ENCODE measurements around the gene ATXN7L1.
"Not testable (repeated sequence)": the region's sequence is repeated elsewhere in the genome, so short reads cannot be mapped to it uniquely, and the experiment has no call there.

Gene ATXN7L1

DNA sequence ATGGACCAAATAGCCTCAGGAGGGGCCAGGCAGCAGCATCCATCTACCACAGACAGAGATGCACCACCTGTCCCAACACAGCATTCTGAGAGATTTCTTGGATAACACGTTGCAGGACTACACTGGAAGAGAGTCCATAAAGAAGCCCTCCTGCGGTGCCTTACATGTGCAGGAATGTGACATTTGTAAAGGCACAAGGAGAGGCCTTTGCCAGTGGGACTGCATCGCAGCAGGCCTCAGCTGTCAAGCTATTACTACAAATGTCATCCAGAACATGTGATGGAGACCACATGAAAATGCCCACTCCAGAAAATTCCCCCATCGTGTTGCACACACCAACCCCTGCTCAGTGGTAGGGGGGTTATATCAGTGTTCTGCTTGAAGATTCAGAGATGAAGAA lies 77.4 kb downstream of the ATXN7L1 start:
- DNase-seq = no peak

DNA sequence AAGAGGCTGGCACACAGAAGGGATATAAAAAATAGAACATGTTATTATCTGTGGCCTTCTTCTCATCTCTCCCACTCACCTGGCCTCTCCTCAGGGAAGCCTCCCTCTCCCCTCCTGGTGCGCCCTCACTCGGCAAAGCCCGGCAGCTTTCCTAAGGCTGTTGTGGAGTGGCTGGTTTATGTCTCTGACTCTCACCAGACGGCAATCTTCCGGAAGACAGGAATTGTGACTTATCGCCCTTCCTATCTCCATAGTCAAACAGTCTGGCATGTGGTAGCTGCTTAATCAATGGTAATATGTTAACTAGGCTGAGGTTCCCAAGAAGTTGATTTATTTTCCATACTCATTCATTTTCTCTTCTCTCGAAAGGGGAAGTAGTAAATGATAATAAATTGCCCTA lies 78.7 kb downstream of the ATXN7L1 start:
- no peak for DNase-seq

DNA sequence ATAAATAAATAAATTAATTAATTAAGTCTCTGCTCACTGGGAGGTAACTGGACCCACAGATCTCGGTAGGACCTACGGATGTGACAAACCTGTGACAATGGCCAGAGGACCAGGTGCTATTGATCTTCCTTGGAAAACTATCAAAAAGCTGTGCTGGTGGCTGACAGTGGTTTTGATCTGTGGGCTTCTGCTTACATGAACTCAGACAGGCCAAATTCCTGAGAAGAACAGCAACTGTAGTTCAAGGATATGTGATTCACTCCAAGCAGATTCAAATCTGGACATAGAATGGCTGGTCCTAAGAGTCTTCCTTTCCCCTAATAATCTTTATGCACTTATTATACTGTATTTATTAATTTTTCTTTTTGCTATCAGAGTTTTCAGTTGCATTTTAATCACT lies 80.0 kb downstream of the ATXN7L1 start:
- DNase-seq = no peak

DNA sequence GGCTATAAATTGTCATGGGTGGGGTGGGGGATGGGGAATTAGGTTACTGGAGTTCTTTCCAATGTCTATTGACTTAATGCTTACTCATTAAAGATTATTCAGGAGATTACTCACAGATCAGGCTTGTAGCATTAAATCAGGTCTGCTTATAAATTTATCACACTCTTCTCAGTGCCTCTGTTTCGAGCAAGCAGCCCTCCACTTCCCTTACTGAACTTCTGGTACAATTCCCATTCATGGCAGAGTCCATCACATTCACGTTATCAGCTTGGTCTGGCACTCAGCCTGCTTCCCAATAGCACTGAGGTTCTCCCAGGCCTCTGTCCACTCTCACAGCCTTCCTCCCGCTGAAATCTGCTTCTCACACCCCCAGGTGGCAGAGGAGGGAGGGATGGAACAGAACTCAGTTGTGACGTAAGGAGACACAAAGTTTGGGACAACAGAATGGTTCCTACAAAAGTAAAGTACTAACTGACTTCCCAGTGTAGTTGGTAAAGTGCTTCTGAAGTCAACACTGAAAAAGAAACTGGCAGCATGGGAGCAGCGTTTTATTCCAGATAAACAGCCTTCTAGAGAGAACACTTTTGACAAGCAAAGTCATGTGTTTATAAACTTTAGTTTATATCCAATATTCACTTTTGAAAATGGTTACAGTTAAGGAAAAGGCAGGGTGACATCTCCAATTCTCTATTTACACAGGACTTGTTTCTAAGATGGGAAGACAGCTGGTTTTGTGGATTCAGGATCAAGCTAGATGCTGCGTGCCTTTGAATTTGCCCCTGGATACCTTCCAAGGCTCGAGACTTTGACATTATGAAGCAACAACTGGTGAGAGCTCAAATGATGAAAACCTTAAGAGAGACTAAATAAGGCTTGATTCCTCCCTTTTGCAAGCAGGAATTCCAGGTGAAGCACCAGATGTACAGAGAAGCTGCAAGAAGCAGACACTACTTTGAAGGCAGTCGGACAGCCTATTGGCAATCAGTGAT lies 81.4 kb downstream of the ATXN7L1 start:
- no peak for DNase-seq

DNA sequence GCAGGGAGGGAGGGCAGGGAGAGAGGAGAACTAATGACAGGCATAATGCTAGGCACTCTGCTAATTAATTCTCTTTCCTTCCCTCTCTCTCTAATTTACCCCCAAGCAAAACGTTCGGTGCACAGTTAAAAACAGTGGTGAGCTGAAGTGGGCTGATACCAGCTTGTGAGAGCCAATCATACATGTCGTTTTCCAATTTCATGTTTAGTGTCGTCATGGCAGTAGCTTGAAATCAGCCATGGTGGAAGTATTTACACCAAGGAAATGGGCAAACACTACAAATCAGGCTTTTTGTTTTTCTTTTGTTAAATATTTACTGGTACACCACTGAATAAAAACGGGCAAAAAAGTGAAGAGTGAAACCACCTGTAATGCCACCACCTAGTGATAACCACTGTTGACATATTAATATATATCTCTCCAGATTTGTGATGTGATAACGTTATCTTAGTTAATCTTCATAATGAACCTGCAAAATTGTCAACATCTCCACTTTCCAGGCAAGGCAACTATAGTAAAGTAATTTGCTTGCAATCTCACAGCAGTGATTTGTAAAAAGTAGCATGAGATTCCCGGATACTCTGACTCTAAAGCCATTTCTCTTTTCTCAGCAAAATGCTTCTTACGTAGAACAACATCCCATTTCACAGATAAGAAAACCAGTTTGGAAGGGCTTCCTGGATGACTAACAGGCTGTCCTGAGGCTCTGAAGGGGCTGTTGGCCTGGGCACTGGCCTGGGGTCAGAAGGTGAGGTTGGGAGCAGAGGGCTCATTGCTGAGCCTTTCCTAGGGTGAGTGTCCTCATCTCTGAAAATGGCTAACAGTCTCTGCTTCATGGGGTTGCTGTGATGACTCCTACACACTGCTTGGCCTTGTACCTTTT lies 83.7 kb downstream of the ATXN7L1 start:
- no peak for DNase-seq

DNA sequence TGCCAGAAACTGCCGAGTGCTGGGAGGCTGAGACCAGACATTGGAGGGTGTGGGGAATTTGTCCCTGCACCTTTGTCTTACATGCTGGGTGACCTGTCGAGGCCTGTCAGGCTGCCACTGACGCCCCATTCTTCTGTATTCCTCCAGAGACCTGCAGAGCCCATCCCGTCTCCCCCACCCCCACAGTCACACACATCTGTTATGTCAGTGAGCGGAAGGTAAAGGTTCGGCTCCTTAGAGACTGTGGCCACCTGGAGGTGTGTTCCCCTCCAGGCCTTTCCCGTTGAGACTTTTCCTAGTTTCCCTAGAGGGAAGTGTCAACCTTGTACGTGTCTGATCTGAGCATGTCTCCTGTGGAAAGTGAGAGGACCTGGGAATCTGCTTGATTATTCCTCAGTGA lies 84.5 kb downstream of the ATXN7L1 start:
- DNase-seq = no peak

DNA sequence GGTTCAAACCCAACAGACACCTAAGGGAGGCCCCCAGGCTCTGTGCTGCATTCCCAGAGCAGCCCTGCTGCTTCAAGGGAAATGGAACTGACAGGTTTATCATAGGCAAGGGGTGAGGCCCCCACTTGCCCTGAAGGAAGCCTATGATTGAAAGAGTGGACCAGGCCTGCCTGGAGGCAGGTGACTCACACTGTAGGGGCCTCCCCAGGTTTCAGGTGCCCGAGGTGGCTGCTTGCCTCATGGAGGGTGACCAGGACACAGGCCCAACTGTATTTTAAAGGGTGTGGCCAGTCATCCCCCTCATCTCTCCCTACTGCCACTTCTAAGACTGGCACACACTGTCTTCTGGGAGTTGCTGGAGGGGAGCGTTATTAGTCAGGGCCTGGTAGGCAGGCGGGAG lies 85.4 kb downstream of the ATXN7L1 start:
- no peak for DNase-seq

DNA sequence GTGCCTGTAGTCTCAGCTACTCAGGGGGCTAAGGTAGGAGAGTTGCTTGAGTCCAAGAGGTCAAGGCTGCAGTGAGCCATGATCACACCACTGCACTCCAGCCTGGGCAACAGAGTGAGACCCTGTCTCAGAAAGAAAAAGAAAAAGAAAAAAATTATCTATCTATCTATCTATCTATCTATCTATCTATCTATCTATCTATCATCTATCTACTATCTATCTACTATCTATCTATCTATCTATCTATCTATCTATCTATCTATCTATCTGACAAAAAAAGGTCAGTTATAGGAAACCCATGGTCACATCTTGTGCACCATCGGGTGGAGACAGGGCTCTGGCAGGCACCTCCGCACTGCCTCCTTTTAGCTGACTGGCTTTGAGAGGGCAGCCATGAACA lies 85.9 kb downstream of the ATXN7L1 start:
- DNase-seq = not testable (repeated sequence)

DNA sequence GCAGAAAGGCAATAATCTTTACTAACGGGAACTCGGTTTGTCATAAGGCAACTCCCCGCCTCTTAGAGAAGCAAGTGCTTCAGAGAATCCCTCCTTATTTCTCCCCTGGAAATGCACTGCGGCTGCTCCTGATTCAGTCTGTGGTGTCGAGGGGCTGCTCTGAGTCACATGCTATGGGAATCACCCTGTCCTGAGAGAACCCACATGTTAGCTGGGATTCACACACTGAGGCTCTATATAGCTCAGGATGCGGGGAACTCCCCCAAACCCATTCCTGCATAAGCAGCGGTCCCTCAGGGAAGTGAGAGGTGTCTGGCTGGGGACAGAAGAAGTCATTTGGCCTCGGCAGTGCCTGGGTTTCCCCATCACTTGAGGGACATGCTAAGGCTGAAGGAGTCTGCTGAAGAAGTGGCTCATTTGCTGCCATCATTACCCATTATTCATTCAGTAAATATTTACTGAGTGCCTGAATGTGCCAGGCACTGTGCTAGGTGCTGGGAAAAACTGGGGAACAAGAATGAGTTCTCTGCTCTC lies 87.5 kb downstream of the ATXN7L1 start:
- no peak for DNase-seq

DNA sequence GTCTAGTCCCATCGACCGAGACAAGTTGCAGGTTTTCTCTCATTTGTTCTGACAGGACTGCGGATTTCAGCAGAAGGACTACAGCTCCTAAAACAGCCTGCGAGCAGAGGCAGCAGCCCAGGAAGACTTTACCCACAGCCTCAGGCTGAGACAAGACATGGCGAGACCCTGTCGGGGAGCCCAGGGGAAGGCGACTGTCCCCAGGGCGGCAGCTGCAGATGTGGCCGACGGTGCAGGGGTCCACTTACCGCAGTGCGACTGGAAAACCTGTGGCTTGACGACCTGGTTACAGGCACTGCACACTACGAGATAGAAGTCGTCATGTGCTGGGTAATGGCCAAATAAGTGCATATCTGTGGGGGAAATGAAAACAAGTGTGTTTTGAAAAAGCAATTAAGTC lies 88.0 kb downstream of the ATXN7L1 start:
- no peak for DNase-seq

DNA sequence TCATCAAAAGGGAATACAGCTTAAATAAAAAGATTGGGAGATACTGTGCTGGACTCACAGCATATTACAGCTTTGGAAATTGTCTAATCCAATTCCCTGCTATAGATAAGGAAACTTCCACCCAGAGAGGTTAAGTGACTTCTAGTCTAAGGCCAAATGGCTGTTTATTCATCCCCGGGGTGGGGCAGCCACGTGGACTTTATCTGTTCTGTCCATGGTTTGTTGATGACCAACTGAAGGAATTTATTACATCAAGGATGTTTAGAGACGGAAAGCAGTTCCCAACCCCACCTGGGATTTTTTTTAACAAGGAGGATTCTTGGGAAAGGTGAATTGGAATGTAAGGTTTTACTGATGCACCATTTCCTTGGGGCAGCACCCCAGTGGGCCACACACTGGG lies 88.6 kb downstream of the ATXN7L1 start:
- no peak for DNase-seq

DNA sequence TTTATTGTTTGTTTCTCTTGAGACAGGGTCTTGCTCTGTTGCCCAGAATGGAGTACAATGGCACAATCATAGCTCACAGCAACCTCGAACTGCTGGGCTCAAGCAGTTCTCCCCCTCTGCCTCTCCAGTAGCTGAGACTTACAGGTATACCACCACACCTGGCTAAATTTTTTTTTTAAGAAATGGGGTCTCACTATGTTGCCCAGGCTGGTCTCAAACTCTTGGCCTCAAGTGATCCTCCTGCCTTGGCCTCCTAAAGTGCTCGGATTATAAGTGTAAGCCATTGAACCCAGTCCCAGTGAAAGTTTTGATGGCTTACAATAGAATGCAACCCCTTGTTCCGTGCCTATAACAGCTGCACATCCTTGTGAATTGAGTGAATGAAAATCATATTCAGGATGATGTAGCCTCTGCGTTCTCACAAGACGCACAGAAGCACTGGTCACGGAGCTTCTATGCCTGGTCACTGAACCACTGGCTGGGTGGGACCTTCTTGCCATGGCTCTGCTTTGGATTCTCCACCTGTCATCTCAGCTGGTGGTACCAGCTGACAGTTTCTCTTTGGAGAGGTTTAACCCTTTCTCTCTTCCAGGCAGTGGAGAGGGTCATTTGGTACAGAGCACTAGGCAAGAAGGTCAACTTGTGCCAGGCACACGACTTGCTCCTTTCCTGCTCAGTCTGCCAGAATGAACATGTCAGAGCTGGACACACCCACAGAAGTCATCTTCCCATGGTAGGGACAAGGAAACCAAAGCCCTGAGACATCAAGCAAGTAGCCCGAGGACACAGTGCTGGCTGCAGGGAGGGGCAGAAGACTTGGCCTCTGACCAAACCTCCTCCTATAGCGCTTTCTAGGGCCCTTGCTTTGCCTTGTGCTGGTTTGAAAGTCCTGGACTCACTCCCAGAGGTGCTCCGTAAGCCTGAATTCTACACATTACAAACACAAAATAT lies 89.6 kb downstream of the ATXN7L1 start:
- DNase-seq = no peak

DNA sequence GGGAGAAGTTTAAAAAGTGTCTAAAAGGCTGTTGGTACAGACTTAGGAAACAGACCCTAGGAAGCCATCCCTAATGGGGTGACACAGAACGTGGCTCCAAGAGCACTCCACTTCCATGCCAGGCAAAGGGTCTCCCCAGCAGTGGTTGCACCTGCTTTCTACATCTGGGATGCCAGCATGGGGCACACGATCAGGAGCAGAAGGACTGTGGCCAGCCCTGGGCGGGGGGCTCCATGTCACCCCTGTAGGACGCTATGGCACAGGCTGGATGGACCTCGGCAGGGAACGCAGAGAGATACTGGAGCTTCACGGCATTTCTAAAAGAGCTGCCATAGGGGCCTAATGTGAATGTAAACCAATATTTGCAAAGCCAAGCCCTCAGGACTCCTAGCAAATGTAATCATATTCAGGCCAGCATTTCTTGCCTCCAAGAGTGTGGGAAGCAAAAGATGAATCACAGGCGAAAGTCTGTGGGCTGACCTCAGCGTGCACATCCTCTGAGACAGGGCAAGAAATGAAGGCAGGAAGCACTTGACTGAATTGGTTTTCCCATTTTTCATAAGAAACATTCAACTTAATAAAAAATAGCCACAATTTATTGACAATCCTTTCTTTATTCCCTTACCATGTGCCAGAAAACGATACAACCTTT lies 93.9 kb downstream of the ATXN7L1 start:
- DNase-seq = no peak

DNA sequence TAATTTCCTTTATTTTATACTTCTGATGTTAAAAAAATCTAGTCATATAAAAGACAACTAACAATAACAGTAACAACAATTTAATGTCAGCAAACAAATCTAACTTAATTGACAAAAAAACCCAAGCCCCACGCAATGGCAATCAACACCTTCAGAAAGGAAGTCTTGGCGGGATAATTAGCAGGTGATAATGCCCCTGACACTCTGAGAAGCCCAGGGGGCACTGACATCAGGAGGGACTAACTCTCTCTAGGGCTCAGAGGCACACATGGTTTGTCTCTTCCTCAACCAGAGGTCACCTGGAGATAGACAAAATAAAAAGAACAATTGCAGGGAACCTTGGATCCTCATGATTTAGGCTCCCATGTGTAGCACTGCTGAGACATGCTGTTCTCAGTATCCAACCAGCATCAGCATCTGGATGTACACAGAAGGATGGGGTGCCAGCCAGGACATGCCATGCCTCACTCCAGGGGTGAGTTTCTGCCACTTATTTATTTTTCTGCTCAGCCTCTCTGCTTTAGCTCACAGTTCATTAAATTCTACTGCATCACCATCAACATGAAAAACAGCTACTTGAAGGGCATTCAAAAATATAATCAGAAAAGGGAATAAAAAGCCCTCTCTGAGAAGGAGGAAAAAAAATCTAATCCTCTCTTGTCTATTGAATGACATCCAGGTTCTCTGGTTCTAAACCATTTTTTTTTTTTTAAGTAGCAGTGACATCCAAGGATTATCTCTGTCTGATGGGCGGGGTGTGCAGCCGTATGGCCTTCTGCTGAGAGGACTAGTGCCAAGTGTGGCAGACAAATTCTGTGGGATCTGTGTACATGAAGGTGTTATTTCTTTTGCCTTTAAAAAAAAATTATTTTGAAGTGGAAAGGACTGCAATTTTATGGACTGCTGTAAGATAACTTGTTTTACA lies 96.3 kb downstream of the ATXN7L1 start:
- no peak for DNase-seq

DNA sequence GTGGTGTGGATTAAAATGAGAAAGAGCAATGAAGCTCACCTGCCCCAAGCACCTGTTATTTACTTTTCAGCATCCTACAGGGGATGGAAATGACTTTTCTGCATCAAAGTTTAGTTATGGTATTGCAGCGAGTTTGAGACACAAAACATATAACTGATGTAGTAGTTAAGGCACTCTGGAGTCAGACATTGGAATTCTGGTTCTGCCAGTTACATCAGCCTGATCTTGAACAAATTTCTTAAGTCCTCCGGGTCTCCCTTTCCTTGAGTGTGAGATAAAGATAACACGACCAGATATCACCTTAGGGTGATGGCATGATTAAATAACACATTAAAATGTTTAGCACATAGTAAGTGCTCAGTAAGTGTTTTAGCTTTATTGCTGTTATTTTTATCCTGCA lies 97.4 kb downstream of the ATXN7L1 start:
- DNase-seq = no peak

DNA sequence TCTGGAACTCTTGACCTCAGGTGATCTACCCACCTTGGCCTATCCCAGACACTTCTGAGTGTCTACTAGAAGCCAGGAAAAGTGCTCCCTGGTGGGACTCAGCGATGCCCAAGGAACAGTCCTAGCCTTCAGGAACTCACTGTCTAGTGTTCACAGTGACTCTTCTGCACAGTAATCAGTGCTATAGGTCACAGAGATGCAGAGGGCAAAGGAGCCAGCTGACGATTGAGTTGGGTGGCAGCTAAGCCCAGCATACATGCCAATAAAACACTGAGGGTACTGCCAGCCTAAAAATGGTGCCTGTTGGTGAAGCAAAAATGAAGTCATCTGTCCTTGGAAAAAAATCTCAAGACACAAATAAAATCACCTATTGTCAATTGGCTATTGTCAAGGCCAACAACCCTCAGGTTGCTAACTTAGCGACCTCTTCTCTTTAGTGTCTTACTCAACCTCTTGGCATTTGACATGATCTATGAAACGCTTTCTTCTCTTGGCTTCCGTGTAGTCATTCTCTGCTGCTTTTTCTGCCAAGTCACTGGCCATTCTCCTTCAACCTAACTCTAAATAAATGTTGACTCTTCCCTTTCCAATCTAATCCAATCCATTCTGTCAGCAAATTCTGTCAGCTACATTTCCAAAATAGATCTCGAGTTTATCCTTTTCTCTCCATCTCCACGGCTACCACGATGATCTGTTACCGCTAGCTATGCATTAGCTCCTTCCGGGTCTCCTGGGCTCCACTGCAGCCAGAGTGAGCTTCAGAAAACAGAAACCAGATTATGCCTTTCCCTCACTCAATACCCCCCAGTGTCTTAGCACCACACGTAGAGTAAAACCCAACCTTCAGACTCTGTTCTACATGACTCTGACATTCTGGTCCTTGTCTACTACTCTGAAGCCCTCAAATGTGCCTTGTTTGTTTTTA lies 99.2 kb downstream of the ATXN7L1 start:
- no peak for DNase-seq

DNA sequence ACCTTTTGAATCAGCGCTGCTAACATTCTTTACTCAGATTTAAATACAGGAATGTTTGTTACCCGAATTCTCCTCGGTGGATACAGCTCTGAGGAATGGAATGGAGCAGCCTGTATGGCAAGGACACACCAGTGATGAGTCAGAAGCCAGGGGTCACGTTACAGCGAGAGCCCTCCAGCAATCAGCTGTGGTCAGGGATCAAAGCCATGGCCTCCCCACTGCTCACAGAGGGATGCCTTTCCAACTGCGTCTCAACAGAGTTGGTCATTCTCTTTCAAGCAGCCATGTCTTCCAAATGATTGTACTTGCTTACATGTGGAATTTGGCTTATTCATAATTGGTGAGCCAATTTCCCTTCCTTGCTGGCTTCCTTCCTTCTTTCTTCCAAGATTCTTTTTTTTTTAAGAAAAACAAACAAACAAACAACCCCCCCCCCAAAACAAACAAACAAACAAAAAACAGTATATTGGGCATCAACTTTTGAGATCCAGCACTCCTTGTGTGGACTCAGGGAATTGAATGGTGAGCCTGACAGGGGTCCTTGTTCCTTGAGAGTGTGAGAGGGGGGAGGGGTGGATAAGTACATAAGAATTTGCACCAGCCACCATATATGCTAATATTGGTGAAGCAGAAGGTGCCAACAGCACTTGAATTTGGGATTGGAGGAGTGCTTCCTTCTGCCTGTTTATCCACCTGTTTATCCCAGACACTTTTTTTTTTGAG lies 100.2 kb downstream of the ATXN7L1 start:
- no peak for DNase-seq

DNA sequence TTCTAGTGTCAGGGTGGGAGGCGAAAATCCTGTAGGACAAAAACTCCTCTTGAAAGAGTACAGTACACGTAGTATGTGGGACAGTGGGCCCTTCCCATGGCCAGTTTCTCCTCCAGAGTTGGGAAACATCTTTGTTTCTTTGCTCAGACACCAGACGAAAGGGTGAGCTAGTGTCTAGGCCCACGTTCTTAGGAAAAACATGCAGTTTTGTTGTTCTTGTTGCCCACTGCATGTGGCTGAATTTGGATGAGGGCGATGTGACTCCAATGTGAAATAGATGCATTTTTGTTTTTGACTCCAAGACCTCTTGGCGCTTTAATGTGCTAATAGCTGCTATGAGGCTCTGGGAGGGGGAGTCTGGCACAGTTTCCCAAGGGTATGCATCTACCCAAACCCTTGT lies 100.8 kb downstream of the ATXN7L1 start:
- no peak for DNase-seq

DNA sequence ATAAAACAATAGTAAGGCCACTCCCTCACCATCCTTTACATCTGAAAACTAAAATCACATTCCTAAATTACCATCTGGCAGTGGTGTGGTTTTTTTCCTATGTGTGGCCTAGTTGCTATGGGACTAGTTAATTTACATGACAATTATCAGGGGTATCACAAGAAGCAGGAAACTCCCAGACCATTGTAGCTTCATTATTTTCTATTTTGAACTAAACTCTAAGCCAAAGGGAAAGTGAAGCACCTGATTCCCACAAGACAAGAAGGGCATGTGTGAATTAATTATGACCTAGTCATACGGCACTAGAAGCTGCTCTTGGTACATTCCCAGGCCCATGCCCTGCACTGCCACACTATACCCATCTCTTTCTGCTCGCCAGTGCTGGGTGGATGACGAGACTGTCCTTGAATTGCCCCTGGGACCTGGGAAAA lies 103.4 kb downstream of the ATXN7L1 start:
- DNase-seq = no peak

Data from activated T-cell treated with anti-CD3 and anti-CD28 coated beads, Interleukin-2, amount 50 U/mL, for 1 hour (primary cell).